K562 (cell line): ENCODE results near the gene ITGA1. TPM values are rescaled to one million over a fixed set of nuclear protein-coding genes. Genes with fewer than 3 reads are reported as not detected.

Source experiments
- ATAC-seq: fragments of 200-7000 bp; cut with Tn5 transposase; 3 replicates; pipeline ENCODE4 v1.9.1; 2020; ENCODE audit warnings: moderate library complexity
- BruUV-seq: library from RNA; stranded (reverse); fragments of 400-500 nt; replicated peaks from 2 replicates; lab custom pipeline; 2021; lab: Mats Ljungman, UMichigan
- CTCF ChIA-PET: fragments of 300-600 bp; formaldehyde crosslinking; extraction: SDS; loops from one replicate; lab custom pipeline; 2021; ENCODE audit warnings: low intra/inter-chr PET ratio; lab: Yijun Ruan, JAX
- POLR2A ChIA-PET: fragments of 300-600, 350-650 bp; sonication (Branson Sonifier 250); formaldehyde crosslinking; extraction: SDS; loops from one replicate; lab custom pipeline; 2021; ENCODE audit warnings: antibody characterized with exemption, inconsistent platforms; lab: Yijun Ruan, JAX
- DNase-seq, 4 experiments: peaks; one replicate each; pipeline versions ENCODE4 v3.0.0 to v3.0.0-alpha.2; 2011 to 2018; ENCODE audit warnings: low spot score in 3 of 4, mixed read lengths in 3 of 4; ENCODE audit errors: extremely low read depth in 1 of 4
- FAIRE-seq: peaks from 2 replicates; lab custom pipeline; 2011; peaks lifted over from hg19 to GRCh38; lab: Jason Lieb, UNC
- H2AFZ ChIP-seq: 2 replicates; pipeline ENCODE4 v1.6.0; 2011; ENCODE audit warnings: low read depth, low read length, control low read depth, inconsistent platforms
- H3K27ac ChIP-seq: fragments of 200-600 bp; 3 replicates; pipeline ENCODE4 v1.8.0; 2011; ENCODE audit warnings: low read depth, mild to moderate bottlenecking, control low read depth, inconsistent platforms, low read length, moderate library complexity, mixed read lengths; ENCODE audit errors: extremely low read depth
- H3K27me3 ChIP-seq, 2 experiments: fragments of 300-600 bp in 1 of 2; 2 replicates in 1 of 2; 3 replicates in 1 of 2; pipeline versions ENCODE4 v1.6.0 to v1.8.0; 2011; ENCODE audit warnings: inconsistent platforms in 2 of 2, low read length in 2 of 2, mild to moderate bottlenecking in 1 of 2, mixed read lengths in 1 of 2, moderate library complexity in 1 of 2; ENCODE audit not compliant: control insufficient read depth in 2 of 2, insufficient read depth in 2 of 2
- H3K36me3 ChIP-seq: fragments of 300-600 bp; 3 replicates; pipeline ENCODE4 v1.8.0; 2011; ENCODE audit warnings: mild to moderate bottlenecking, low read length, inconsistent platforms; ENCODE audit not compliant: control insufficient read depth, insufficient read depth
- H3K4me1 ChIP-seq, 2 experiments: fragments of 200-600 bp in 1 of 2; replicated peaks in 1 of 2; 2 replicates in 1 of 2; 3 replicates in 1 of 2; pipeline versions ENCODE4 v1.5.1 to v1.8.0; 2011; ENCODE audit warnings: inconsistent platforms in 2 of 2, low read length in 2 of 2, mild to moderate bottlenecking in 1 of 2, mixed read lengths in 1 of 2, moderate library complexity in 1 of 2; ENCODE audit not compliant: control insufficient read depth in 2 of 2, insufficient read depth in 2 of 2
- H3K4me2 ChIP-seq: 2 replicates; pipeline ENCODE4 v1.6.1; 2011; ENCODE audit warnings: low read length, control low read depth, inconsistent platforms, mixed read lengths; ENCODE audit not compliant: insufficient read depth
- H3K4me3 ChIP-seq: fragments of 200-600 bp; sonication (generic), shearing (Covaris generic); 2 replicates; pipeline ENCODE4 v1.5.1; 2016; ENCODE audit warnings: control low read depth, inconsistent platforms
- H3K79me2 ChIP-seq: fragments of 200-600 bp; 3 replicates; pipeline ENCODE4 v1.8.0; 2011; ENCODE audit warnings: low read length, inconsistent platforms; ENCODE audit not compliant: control insufficient read depth, insufficient read depth
- H3K9ac ChIP-seq, 2 experiments: 2 replicates each; pipeline versions ENCODE4 v1.6.0 to v1.6.1; 2011; ENCODE audit warnings: low read depth in 2 of 2, low read length in 2 of 2, control low read depth in 1 of 2, inconsistent platforms in 1 of 2, mild to moderate bottlenecking in 1 of 2, mixed read lengths in 1 of 2; ENCODE audit not compliant: insufficient read depth in 1 of 2
- H3K9me1 ChIP-seq: one replicate; pipeline ENCODE4 v1.6.0; 2011; ENCODE audit warnings: inconsistent platforms, mild to moderate bottlenecking, low read length, moderate library complexity; ENCODE audit not compliant: control insufficient read depth, insufficient read depth
- H3K9me3 ChIP-seq: replicated peaks from 2 replicates; pipeline ENCODE4 v1.5.1; 2011; ENCODE audit warnings: low read depth, low read length, inconsistent platforms; ENCODE audit not compliant: control insufficient read depth, insufficient read depth
- H4K20me1 ChIP-seq: replicated peaks from 2 replicates; pipeline ENCODE4 v1.6.1; 2011; ENCODE audit warnings: low read length, inconsistent platforms, mixed read lengths; ENCODE audit not compliant: control insufficient read depth, insufficient read depth
- GTF2E2 ChIP-seq: fragments of 200-800 bp; sonication (Bioruptor generic); IDR thresholded peaks from 2 replicates; pipeline ENCODE4 v1.6.1; 2016; ENCODE audit warnings: missing genetic modification characterization, missing compliant biosample characterization
- HDAC8 ChIP-seq: fragments of 450-650 bp; IDR thresholded peaks from 2 replicates; pipeline ENCODE4 v1.6.1; 2016; ENCODE audit warnings: mild to moderate bottlenecking, missing genetic modification characterization, moderate library complexity, missing compliant biosample characterization
- STAG1 ChIP-seq: sonication (generic); formaldehyde crosslinking; IDR thresholded peaks from 2 replicates; pipeline ENCODE4 v1.5.0; 2020; ENCODE audit warnings: missing genetic modification reagents, borderline replicate concordance
- ZBTB11 ChIP-seq, 3 experiments: fragments of 200-800 bp in 1 of 3; fragments of 250-450 bp in 1 of 3; fragments of 450-650 bp in 1 of 3; sonication (Bioruptor Pico) in 1 of 3; sonication (Bioruptor generic) in 1 of 3; formaldehyde crosslinking in 1 of 3; IDR thresholded peaks; 2 replicates each; pipeline versions ENCODE4 v1.6.1 to v1.8.0; 2016 to 2022; ENCODE audit warnings: mild to moderate bottlenecking in 2 of 3, missing genetic modification characterization in 2 of 3, missing compliant biosample characterization in 1 of 3, moderate library complexity in 1 of 3
- ZNF316 ChIP-seq: fragments of 450-650 bp; IDR thresholded peaks from 2 replicates; pipeline ENCODE4 v1.6.1; 2016
- ZNF699 ChIP-seq: fragments of 250-450 bp; sonication (Bioruptor Pico); IDR thresholded peaks from 2 replicates; pipeline ENCODE4 v1.8.0; 2021; ENCODE audit warnings: mild to moderate bottlenecking, moderate library complexity; ENCODE audit not compliant: insufficient replicate concordance
- WGBS: fragments of 100-300 bp; shearing (Covaris generic); methylation state at CpG from one replicate; pipeline ENCODE4 v1.1.6; 2016; ENCODE audit warnings: low coverage, mixed read lengths; ENCODE audit not compliant: insufficient coverage; ENCODE audit errors: missing lambda C conversion rate; 5-methylcytosine and 5-hydroxymethylcytosine counted together
- in situ Hi-C: fragments of 300-500 bp; cut with MboI; formaldehyde crosslinking; loops from 4 replicates; pipeline ENCODE4 v1.15.0; 2018; ENCODE audit warnings: inconsistent platforms, mixed read lengths
- intact Hi-C: fragments of 100-400 bp; cut with micrococcal nuclease; formaldehyde crosslinking; loops from 2 replicates; pipeline ENCODE4 v1.14.2; 2022
- polyA plus RNA-seq, 8 experiments: library from polyadenylated mRNA; depleted of rRNA in 4 of 8; stranded (reverse) in 5 of 8; unstranded in 3 of 8; fragments of >200 nt; fragmentation: Nextera tagmentation in 2 of 8; fragmentation: Illumina TruSeq in 1 of 8; extraction: Ambion mirVana in 2 of 8; extraction: Trizol in 1 of 8; gene quantifications; 2 replicates each; pipeline versions ENCODE4 v1.2.1 to v1.2.3, GENCODE V29; 2011 to 2014; ENCODE audit warnings: inconsistent platforms in 1 of 8, missing spikeins in 1 of 8
- total RNA-seq, 7 experiments: library from RNA; depleted of rRNA in 6 of 7; stranded (reverse); fragments of >200 nt in 6 of 7; fragmentation: Illumina TruSeq in 2 of 7; extraction: Trizol in 2 of 7; gene quantifications; 2 replicates each; pipeline versions ENCODE4 v1.2.1 to v1.2.3, GENCODE V29; 2011 to 2021; ENCODE audit warnings: low replicate concordance in 1 of 7
- TF ChIP-seq, protein P1 (sequence below): fragments of 450-650 bp; IDR thresholded peaks from 2 replicates; pipeline ENCODE4 v1.6.1; 2016; ENCODE audit warnings: antibody characterized with exemption
- TF ChIP-seq, protein P2 (sequence below), 2 experiments: fragments of 450-650 bp; conservative IDR thresholded peaks; 2 replicates each; pipeline ENCODE4 v1.6.1; 2017; ENCODE audit warnings: mild to moderate bottlenecking in 2 of 2, moderate library complexity in 2 of 2
- TF ChIP-seq, protein P3 (sequence below): fragments of 250-450 bp; sonication (Bioruptor Pico); IDR thresholded peaks from 2 replicates; pipeline ENCODE4 v1.8.0; 2022; ENCODE audit warnings: inconsistent platforms

Gene ITGA1
- total and polyA plus RNA-seq, 9 of the 15 experiments (the other 6 are each of a cell fraction or from before 2014, with no cell fraction given), result 0.04 to 0.22 TPM; not detected in 7

DNA sequence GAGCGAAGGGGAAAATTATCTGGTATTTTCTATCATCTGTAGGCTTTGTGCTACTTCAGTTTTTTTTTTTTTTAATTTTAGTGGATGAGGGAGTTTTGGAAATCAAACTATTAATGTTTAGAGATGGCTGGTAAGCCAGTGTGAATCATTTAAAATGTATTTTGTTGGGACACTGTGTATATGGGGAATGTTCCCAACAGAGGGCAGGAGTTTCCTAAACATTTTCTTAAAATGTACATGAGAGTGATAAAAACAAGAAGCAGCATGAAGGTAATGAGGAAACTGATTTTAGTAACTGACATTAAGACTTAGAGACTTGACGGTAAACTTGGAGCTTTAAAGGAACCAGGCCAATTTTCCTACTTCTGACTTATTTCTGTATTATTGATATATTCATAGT lies 133.2 kb downstream of the ITGA1 start (continued):
- TF ChIP-seq, protein P1, sequence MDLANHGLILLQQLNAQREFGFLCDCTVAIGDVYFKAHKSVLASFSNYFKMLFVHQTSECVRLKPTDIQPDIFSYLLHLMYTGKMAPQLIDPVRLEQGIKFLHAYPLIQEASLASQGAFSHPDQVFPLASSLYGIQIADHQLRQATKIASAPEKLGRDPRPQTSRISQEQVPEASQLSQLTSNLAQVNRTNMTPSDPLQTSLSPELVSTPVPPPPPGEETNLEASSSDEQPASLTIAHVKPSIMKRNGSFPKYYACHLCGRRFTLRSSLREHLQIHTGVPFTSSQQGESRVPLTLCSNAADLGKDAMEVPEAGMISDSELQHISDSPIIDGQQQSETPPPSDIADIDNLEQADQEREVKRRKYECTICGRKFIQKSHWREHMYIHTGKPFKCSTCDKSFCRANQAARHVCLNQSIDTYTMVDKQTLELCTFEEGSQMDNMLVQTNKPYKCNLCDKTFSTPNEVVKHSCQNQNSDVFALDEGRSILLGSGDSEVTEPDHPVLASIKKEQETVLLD, result no peak
- TF ChIP-seq GTF2E2, result no peak
- TF ChIP-seq HDAC8 (tag), result no peak
- TF ChIP-seq ZNF316, result no peak

GRCh38 chr5:52922384-52922783 lies 134.7 kb downstream of the ITGA1 start:
- in situ Hi-C loops (no loop called here), intact Hi-C loops (no loop called here)
- H4K20me1 ChIP-seq, result no peaks in the 10 kb centered on the region; the same call in 1 of the 2 replicates
- H3K4me1 ChIP-seq, result no peaks in the 10 kb centered on the region
- H3K9me1 ChIP-seq, result no peaks in the 10 kb centered on the region
- no peak for FAIRE-seq
- H3K27me3 ChIP-seq, result peaks cover 0 to 4% of the 10 kb centered on the region in 2 experiments; a peak in 1 of 5 replicates
- no peak overlapping the region for H3K4me3 ChIP-seq
- WGBS, result 0% methylated on average over 2 of the region's 2 CpGs
- no peak overlapping the region for H2AFZ ChIP-seq
- no peak for DNase-seq
- BruUV-seq, result no TSS peak
- H3K79me2 ChIP-seq, result no peaks in the 10 kb centered on the region
- ChIA-PET POLR2A (no interaction called here), CTCF (no interaction called here)
- no peak overlapping the region for H3K9ac ChIP-seq
- no peak overlapping the region for H3K4me2 ChIP-seq
- H3K27ac ChIP-seq, result no peak overlapping the region
- no peaks in the 10 kb centered on the region for H3K36me3 ChIP-seq
- no peaks in the 10 kb centered on the region for H3K9me3 ChIP-seq
- ATAC-seq, result no peak
- TF ChIP-seq, protein P2, sequence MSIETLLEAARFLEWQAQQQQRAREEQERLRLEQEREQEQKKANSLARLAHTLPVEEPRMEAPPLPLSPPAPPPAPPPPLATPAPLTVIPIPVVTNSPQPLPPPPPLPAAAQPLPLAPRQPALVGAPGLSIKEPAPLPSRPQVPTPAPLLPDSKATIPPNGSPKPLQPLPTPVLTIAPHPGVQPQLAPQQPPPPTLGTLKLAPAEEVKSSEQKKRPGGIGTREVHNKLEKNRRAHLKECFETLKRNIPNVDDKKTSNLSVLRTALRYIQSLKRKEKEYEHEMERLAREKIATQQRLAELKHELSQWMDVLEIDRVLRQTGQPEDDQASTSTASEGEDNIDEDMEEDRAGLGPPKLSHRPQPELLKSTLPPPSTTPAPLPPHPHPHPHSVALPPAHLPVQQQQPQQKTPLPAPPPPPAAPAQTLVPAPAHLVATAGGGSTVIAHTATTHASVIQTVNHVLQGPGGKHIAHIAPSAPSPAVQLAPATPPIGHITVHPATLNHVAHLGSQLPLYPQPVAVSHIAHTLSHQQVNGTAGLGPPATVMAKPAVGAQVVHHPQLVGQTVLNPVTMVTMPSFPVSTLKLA (conservative IDR thresholded peaks at IDR 0.05), result no peak
- TF ChIP-seq ZNF699 (CRISPR knock-in tag), result no peak
- TF ChIP-seq ZBTB11 (CRISPR knock-in tag; IDR thresholded peaks at IDR 0.05), result no peak
- no peak for TF ChIP-seq STAG1
- TF ChIP-seq, protein P3, sequence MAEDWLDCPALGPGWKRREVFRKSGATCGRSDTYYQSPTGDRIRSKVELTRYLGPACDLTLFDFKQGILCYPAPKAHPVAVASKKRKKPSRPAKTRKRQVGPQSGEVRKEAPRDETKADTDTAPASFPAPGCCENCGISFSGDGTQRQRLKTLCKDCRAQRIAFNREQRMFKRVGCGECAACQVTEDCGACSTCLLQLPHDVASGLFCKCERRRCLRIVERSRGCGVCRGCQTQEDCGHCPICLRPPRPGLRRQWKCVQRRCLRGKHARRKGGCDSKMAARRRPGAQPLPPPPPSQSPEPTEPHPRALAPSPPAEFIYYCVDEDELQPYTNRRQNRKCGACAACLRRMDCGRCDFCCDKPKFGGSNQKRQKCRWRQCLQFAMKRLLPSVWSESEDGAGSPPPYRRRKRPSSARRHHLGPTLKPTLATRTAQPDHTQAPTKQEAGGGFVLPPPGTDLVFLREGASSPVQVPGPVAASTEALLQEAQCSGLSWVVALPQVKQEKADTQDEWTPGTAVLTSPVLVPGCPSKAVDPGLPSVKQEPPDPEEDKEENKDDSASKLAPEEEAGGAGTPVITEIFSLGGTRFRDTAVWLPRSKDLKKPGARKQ (CRISPR knock-in tag), result no peak
